Panc1 (cell line): ENCODE results near the gene GPRC5C.

Source experiments
- POLR2AphosphoS5 ChIP-seq: IDR thresholded peaks from 2 replicates; pipeline ENCODE4 v1.6.1; 2012; ENCODE audit warnings: mild to moderate bottlenecking, low read depth, low read length, moderate library complexity
- SIN3A ChIP-seq: IDR thresholded peaks from 2 replicates; pipeline ENCODE4 v1.6.1; 2012; ENCODE audit warnings: low read depth, mild to moderate bottlenecking, low read length, moderate library complexity, borderline replicate concordance; ENCODE audit not compliant: insufficient read depth
- TF ChIP-seq, protein P1 (sequence below): fragments of 450-650 bp; IDR thresholded peaks from 2 replicates; pipeline ENCODE4 v1.5.1; 2017; ENCODE audit warnings: mild to moderate bottlenecking
- TF ChIP-seq, protein P2 (sequence below), 2 experiments: IDR thresholded peaks; 2 replicates each; pipeline ENCODE4 v1.6.1; 2011 to 2012; ENCODE audit warnings: low read depth in 2 of 2, control low read depth in 1 of 2, low read length in 1 of 2, mild to moderate bottlenecking in 1 of 2, moderate library complexity in 1 of 2; ENCODE audit not compliant: insufficient read depth in 1 of 2

DNA sequence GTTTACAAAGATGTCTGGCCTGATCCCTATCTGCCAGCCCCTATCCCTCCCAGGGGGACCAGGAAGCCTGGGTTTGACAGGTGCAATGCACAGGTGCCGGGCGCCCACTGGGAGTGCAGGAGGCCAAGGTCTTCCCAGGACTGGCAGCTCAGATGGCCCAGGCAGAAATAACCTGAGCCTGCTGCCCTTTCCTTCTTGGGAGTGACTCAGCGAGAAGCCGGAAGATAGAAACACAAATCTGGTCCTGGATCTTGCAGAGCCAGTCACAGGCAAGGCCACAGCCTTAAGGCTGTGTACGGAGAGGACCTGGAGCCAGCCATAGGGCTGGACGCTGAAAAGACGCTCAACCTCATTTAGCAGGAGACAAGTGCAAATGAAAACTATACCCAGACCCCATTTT, 36.9 kb upstream of the GPRC5C start:
- TF ChIP-seq, protein P1, sequence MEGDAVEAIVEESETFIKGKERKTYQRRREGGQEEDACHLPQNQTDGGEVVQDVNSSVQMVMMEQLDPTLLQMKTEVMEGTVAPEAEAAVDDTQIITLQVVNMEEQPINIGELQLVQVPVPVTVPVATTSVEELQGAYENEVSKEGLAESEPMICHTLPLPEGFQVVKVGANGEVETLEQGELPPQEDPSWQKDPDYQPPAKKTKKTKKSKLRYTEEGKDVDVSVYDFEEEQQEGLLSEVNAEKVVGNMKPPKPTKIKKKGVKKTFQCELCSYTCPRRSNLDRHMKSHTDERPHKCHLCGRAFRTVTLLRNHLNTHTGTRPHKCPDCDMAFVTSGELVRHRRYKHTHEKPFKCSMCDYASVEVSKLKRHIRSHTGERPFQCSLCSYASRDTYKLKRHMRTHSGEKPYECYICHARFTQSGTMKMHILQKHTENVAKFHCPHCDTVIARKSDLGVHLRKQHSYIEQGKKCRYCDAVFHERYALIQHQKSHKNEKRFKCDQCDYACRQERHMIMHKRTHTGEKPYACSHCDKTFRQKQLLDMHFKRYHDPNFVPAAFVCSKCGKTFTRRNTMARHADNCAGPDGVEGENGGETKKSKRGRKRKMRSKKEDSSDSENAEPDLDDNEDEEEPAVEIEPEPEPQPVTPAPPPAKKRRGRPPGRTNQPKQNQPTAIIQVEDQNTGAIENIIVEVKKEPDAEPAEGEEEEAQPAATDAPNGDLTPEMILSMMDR: no peak
- TF ChIP-seq POLR2AphosphoS5 (no peak), SIN3A (no peak)
- TF ChIP-seq, protein P2, sequence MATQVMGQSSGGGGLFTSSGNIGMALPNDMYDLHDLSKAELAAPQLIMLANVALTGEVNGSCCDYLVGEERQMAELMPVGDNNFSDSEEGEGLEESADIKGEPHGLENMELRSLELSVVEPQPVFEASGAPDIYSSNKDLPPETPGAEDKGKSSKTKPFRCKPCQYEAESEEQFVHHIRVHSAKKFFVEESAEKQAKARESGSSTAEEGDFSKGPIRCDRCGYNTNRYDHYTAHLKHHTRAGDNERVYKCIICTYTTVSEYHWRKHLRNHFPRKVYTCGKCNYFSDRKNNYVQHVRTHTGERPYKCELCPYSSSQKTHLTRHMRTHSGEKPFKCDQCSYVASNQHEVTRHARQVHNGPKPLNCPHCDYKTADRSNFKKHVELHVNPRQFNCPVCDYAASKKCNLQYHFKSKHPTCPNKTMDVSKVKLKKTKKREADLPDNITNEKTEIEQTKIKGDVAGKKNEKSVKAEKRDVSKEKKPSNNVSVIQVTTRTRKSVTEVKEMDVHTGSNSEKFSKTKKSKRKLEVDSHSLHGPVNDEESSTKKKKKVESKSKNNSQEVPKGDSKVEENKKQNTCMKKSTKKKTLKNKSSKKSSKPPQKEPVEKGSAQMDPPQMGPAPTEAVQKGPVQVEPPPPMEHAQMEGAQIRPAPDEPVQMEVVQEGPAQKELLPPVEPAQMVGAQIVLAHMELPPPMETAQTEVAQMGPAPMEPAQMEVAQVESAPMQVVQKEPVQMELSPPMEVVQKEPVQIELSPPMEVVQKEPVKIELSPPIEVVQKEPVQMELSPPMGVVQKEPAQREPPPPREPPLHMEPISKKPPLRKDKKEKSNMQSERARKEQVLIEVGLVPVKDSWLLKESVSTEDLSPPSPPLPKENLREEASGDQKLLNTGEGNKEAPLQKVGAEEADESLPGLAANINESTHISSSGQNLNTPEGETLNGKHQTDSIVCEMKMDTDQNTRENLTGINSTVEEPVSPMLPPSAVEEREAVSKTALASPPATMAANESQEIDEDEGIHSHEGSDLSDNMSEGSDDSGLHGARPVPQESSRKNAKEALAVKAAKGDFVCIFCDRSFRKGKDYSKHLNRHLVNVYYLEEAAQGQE (IDR thresholded peaks at IDR 0.05; ENCODE audit: insufficient read depth in 1 of 2, low read depth in 2 of 2, low read length in 1 of 2): no peak
